Upper lobe of right lung (tissue), 1 donor: ENCODE data around the gene EIF1B. TPM values are rescaled to one million over a fixed set of nuclear protein-coding genes. Genes with fewer than 3 reads are reported as not detected.
"Not testable (repeated sequence)": the region's sequence is repeated elsewhere in the genome, so short reads cannot be mapped to it uniquely, and the experiment has no call there.

Experiments
- ATAC-seq: fragments of 200-7000 bp; cut with Tn5 transposase; one replicate; pipeline ENCODE4 v1.9.1; 2020; ENCODE audit warnings: mild to moderate bottlenecking, moderate library complexity
- DNase-seq: peaks from one replicate; pipeline ENCODE4 v3.0.0-alpha.2; 2020
- H3K27ac ChIP-seq: fragments of 200-600 bp; one replicate; pipeline ENCODE4 v1.8.0; 2022
- H3K27me3 ChIP-seq: fragments of 200-600 bp; one replicate; pipeline ENCODE4 v1.8.0; 2022; ENCODE audit warnings: mild to moderate bottlenecking
- H3K36me3 ChIP-seq: fragments of 200-600 bp; one replicate; pipeline ENCODE4 v1.8.0; 2022
- H3K4me1 ChIP-seq: fragments of 200-600 bp; one replicate; pipeline ENCODE4 v1.8.0; 2022
- H3K4me3 ChIP-seq: fragments of 200-600 bp; one replicate; pipeline ENCODE4 v1.8.0; 2022; ENCODE audit warnings: mild to moderate bottlenecking
- H3K9me3 ChIP-seq: fragments of 200-600 bp; one replicate; pipeline ENCODE4 v1.8.0; 2022
- CTCF ChIP-seq: fragments of 200-600 bp; IDR thresholded peaks from one replicate; pipeline ENCODE4 v1.8.0; 2022; ENCODE audit warnings: antibody characterized with exemption
- intact Hi-C: fragments of 100-400 bp; cut with DNase I; formaldehyde crosslinking; loops from one replicate; pipeline ENCODE4 v1.11.0; 2022
- total RNA-seq: library from RNA; stranded (reverse); fragmentation: NEBNext Ultra II Directional; extraction: Animal tissue kit (Norgen Biotek cat#: 25700); gene quantifications from one replicate; pipeline ENCODE4 v1.2.1, GENCODE V29; 2021
- donor health status: DM: no; HTN: yes; CAD: no; lungs with severe emphysema.

EIF1B gene
- total RNA-seq, 1 donor from 2014 or later, result 54.4 TPM

GRCh38 chr3:40268802-40269524 lies 40.5 kb upstream of the EIF1B start:
- intact Hi-C loops, result no loop called here
- Histone ChIP-seq H3K27ac (no peak overlapping the region), H3K36me3 (no peaks in the 10 kb centered on the region), H3K27me3 (no peaks in the 10 kb centered on the region), H3K4me1 (no peaks in the 10 kb centered on the region), H3K9me3 (no peaks in the 10 kb centered on the region), H3K4me3 (no peak overlapping the region)
- DNase-seq (no peak), ATAC-seq (no peak)
- TF ChIP-seq CTCF, result no peak

- ATAC-seq (no peak), DNase-seq (no peak)
- intact Hi-C loops, result no loop called here
- no peaks in the 10 kb centered on the region for H3K9me3 ChIP-seq
- no peaks in the 10 kb centered on the region for H3K27me3 ChIP-seq
- H3K27ac ChIP-seq, result no peak overlapping the region
- no peaks in the 10 kb centered on the region for H3K36me3 ChIP-seq
- no peak for TF ChIP-seq CTCF
- no peak overlapping the region for H3K4me3 ChIP-seq
- H3K4me1 ChIP-seq, result no peaks in the 10 kb centered on the region
Observed at GRCh38 chr3:40278791-40279190, 30.7 kb upstream of the EIF1B start.

GRCh38 chr3:40281995-40282394 lies 27.5 kb upstream of the EIF1B start:
- DNase-seq (no peak), ATAC-seq (no peak)
- Histone ChIP-seq H3K9me3 (no peaks in the 10 kb centered on the region), H3K27me3 (no peaks in the 10 kb centered on the region), H3K27ac (no peak overlapping the region), H3K4me1 (no peaks in the 10 kb centered on the region), H3K4me3 (no peak overlapping the region), H3K36me3 (no peaks in the 10 kb centered on the region)
- intact Hi-C loops, result no loop called here
- no peak for TF ChIP-seq CTCF

- DNase-seq, H3K4me1 ChIP-seq, H3K27me3 ChIP-seq, ATAC-seq, H3K4me3 ChIP-seq, H3K9me3 ChIP-seq, H3K27ac ChIP-seq, H3K36me3 ChIP-seq, intact Hi-C loops: not testable (repeated sequence)
Observed at GRCh38 chr3:40283057-40283456, 26.4 kb upstream of the EIF1B start.

- no peak for TF ChIP-seq CTCF
- ATAC-seq, result no peak
- H3K27me3 ChIP-seq, result no peaks in the 10 kb centered on the region
- H3K4me1 ChIP-seq, result no peaks in the 10 kb centered on the region
- no peak overlapping the region for H3K27ac ChIP-seq
- H3K36me3 ChIP-seq, result no peaks in the 10 kb centered on the region
- intact Hi-C loops, result no loop called here
- DNase-seq, result no peak
- H3K9me3 ChIP-seq, result no peaks in the 10 kb centered on the region
- no peak overlapping the region for H3K4me3 ChIP-seq
Observed at GRCh38 chr3:40287248-40287647, 22.3 kb upstream of the EIF1B start.

GRCh38 chr3:40290396-40290795 lies 19.1 kb upstream of the EIF1B start:
- no peak for DNase-seq
- Histone ChIP-seq H3K4me3 (no peak overlapping the region), H3K4me1 (no peaks in the 10 kb centered on the region), H3K36me3 (no peaks in the 10 kb centered on the region), H3K27me3 (no peaks in the 10 kb centered on the region), H3K9me3 (no peaks in the 10 kb centered on the region), H3K27ac (no peak overlapping the region)
- ATAC-seq, result peak; percentile 43
- intact Hi-C loops, result no loop called here
- TF ChIP-seq CTCF, result no peak
